H9 (cell line): Measurements from ENCODE around the gene TBC1D23. TPM values are rescaled to one million over a fixed set of nuclear protein-coding genes. Genes with fewer than 3 reads are reported as not detected.
"Not testable (repeated sequence)": the region's sequence is repeated elsewhere in the genome, so short reads cannot be mapped to it uniquely, and the experiment has no call there.

Experiments used
- DNase-seq: peaks from one replicate; pipeline ENCODE4 v3.0.0-alpha.2; 2017
- H2AFZ ChIP-seq: one replicate; pipeline ENCODE4 v1.6.1; 2013; ENCODE audit warnings: mild to moderate bottlenecking, low read length, control low read depth, moderate library complexity
- H2AK5ac ChIP-seq: 2 replicates; pipeline ENCODE4 v1.6.1; 2013; ENCODE audit warnings: low read length, control low read depth, mixed read lengths; ENCODE audit not compliant: insufficient read length
- H2BK120ac ChIP-seq: one replicate; pipeline ENCODE4 v1.6.1; 2013; ENCODE audit warnings: low read depth, mild to moderate bottlenecking, low read length, control low read depth, inconsistent platforms; ENCODE audit not compliant: poor library complexity, severe bottlenecking
- H2BK12ac ChIP-seq: 2 replicates; pipeline ENCODE4 v1.6.1; 2013; ENCODE audit warnings: low read length, control low read depth, mixed read lengths, low read depth; ENCODE audit not compliant: insufficient read length
- H2BK15ac ChIP-seq: 2 replicates; pipeline ENCODE4 v1.6.1; 2013; ENCODE audit warnings: low read depth, low read length, control low read depth
- H2BK20ac ChIP-seq: one replicate; pipeline ENCODE4 v1.6.1; 2013; ENCODE audit warnings: low read depth, mild to moderate bottlenecking, low read length, control low read depth, inconsistent platforms; ENCODE audit not compliant: poor library complexity, severe bottlenecking
- H2BK5ac ChIP-seq: 2 replicates; pipeline ENCODE4 v1.6.1; 2013; ENCODE audit warnings: low read length, control low read depth, mixed read lengths; ENCODE audit not compliant: insufficient read length
- H3K14ac ChIP-seq: 2 replicates; pipeline ENCODE4 v1.6.1; 2013; ENCODE audit warnings: low read length, control low read depth; ENCODE audit not compliant: insufficient read depth
- H3K18ac ChIP-seq: 2 replicates; pipeline ENCODE4 v1.6.1; 2013; ENCODE audit warnings: low read depth, mild to moderate bottlenecking, mixed read lengths, low read length, control low read depth; ENCODE audit not compliant: insufficient read length
- H3K23ac ChIP-seq: 2 replicates; pipeline ENCODE4 v1.6.1; 2013; ENCODE audit warnings: low read length, control low read depth, mixed read lengths, low read depth; ENCODE audit not compliant: insufficient read length
- H3K23me2 ChIP-seq: 2 replicates; pipeline ENCODE4 v1.6.1; 2013; ENCODE audit warnings: low read depth, mild to moderate bottlenecking, mixed read lengths, low read length, control low read depth; ENCODE audit not compliant: insufficient read length, poor library complexity, severe bottlenecking
- H3K27ac ChIP-seq: 2 replicates; pipeline ENCODE4 v1.5.1; 2013; ENCODE audit warnings: low read length, control low read depth, mixed read lengths, low read depth; ENCODE audit not compliant: insufficient read length
- H3K27me3 ChIP-seq: 2 replicates; pipeline ENCODE4 v1.6.1; 2013; ENCODE audit warnings: low read length, control low read depth, inconsistent platforms; ENCODE audit not compliant: insufficient read depth
- H3K4ac ChIP-seq: 2 replicates; pipeline ENCODE4 v1.6.1; 2013; ENCODE audit warnings: low read depth, mild to moderate bottlenecking, control low read depth, inconsistent platforms, low read length, moderate library complexity
- H3K4me1 ChIP-seq: 2 replicates; pipeline ENCODE4 v1.6.1; 2013; ENCODE audit warnings: low read length, control low read depth, inconsistent platforms; ENCODE audit not compliant: insufficient read depth
- H3K4me2 ChIP-seq: 2 replicates; pipeline ENCODE4 v1.6.1; 2013; ENCODE audit warnings: low read length, control low read depth, mixed read lengths; ENCODE audit not compliant: insufficient read length, insufficient read depth
- H3K56ac ChIP-seq: 2 replicates; pipeline ENCODE4 v1.6.1; 2013; ENCODE audit warnings: low read depth, mild to moderate bottlenecking, mixed read lengths, low read length, control low read depth; ENCODE audit not compliant: insufficient read length
- H3K79me1 ChIP-seq: 2 replicates; pipeline ENCODE4 v1.6.1; 2013; ENCODE audit warnings: low read depth, mild to moderate bottlenecking, moderate library complexity, low read length, control low read depth, inconsistent platforms; ENCODE audit not compliant: insufficient read depth, poor library complexity, severe bottlenecking
- H3K79me2 ChIP-seq: 2 replicates; pipeline ENCODE4 v1.6.1; 2013; ENCODE audit warnings: low read length, control low read depth, inconsistent platforms; ENCODE audit not compliant: insufficient read depth
- H3K9ac ChIP-seq: 2 replicates; pipeline ENCODE4 v1.6.1; 2013; ENCODE audit warnings: low read length, control low read depth, mixed read lengths; ENCODE audit not compliant: insufficient read length; ENCODE audit errors: extremely low read depth
- H3K9me3 ChIP-seq: one replicate; pipeline ENCODE4 v1.6.1; 2013; ENCODE audit warnings: low read depth, low read length, inconsistent platforms; ENCODE audit not compliant: control insufficient read depth
- H3T11ph ChIP-seq: one replicate; pipeline ENCODE4 v1.6.1; 2013; ENCODE audit warnings: mild to moderate bottlenecking, low read length, control low read depth, inconsistent platforms
- H4K20me1 ChIP-seq: one replicate; pipeline ENCODE4 v1.6.1; 2013; ENCODE audit not compliant: control insufficient read depth, insufficient read length, insufficient read depth
- H4K5ac ChIP-seq: 2 replicates; pipeline ENCODE4 v1.6.1; 2013; ENCODE audit warnings: low read depth, mild to moderate bottlenecking, mixed read lengths, low read length, control low read depth; ENCODE audit not compliant: insufficient read length
- H4K8ac ChIP-seq: replicated peaks from 2 replicates; pipeline ENCODE4 v1.6.1; 2013; ENCODE audit warnings: low read length, control low read depth, mixed read lengths, low read depth; ENCODE audit not compliant: insufficient read length
- H4K91ac ChIP-seq: 2 replicates; pipeline ENCODE4 v1.6.1; 2013; ENCODE audit warnings: low read depth, mild to moderate bottlenecking, moderate library complexity, mixed read lengths, low read length, control low read depth; ENCODE audit not compliant: insufficient read length
- H3K27ac Mint-ChIP-seq, 3 experiments: 2 replicates in 2 of 3; 3 replicates in 1 of 3; pipeline ENCODE4 v1.8.0; 2020 to 2021; ENCODE audit warnings: mixed read lengths in 3 of 3, mild to moderate bottlenecking in 1 of 3, moderate library complexity in 1 of 3
- H3K27me3 Mint-ChIP-seq: 2 replicates; pipeline ENCODE4 v1.8.0; 2021; ENCODE audit warnings: low read depth, mild to moderate bottlenecking, moderate library complexity, mixed read lengths
- H3K36me3 Mint-ChIP-seq, 3 experiments: 2 replicates in 2 of 3; 3 replicates in 1 of 3; pipeline ENCODE4 v1.8.0; 2020 to 2021; ENCODE audit warnings: low read depth in 3 of 3, mixed read lengths in 3 of 3; ENCODE audit not compliant: insufficient read depth in 1 of 3
- H3K4me1 Mint-ChIP-seq, 2 experiments: 2 replicates each; pipeline ENCODE4 v1.8.0; 2020; ENCODE audit warnings: mixed read lengths in 2 of 2
- H3K4me3 Mint-ChIP-seq, 2 experiments: 2 replicates in 1 of 2; 3 replicates in 1 of 2; pipeline ENCODE4 v1.8.0; 2020 to 2021; ENCODE audit warnings: mild to moderate bottlenecking in 2 of 2, mixed read lengths in 2 of 2, moderate library complexity in 1 of 2
- H3K9me3 Mint-ChIP-seq, 2 experiments: 2 replicates in 1 of 2; 3 replicates in 1 of 2; pipeline ENCODE4 v1.8.0; 2020; ENCODE audit warnings: mild to moderate bottlenecking in 2 of 2, mixed read lengths in 2 of 2, moderate library complexity in 1 of 2
- WGBS: extraction: QIAGEN DNeasy Blood & Tissue Kit; methylation state at CpG from one replicate; pipeline ENCODE4 v1.1.7; 2013; ENCODE audit warnings: missing lambda C conversion rate, low lambda C conversion rate, mixed read lengths; ENCODE audit not compliant: insufficient read length; ENCODE audit errors: extremely low coverage; 5-methylcytosine and 5-hydroxymethylcytosine counted together
- total RNA-seq: library from RNA; stranded (reverse); gene quantifications from 2 replicates; pipeline ENCODE4 v1.2.1, GENCODE V29; 2021
- TF ChIP-seq, protein P1 (sequence below): fragments of 200-600 bp; sonication (generic); conservative IDR thresholded peaks from 3 replicates; pipeline ENCODE4 v1.8.0; 2021; ENCODE audit warnings: antibody characterized with exemption, mild to moderate bottlenecking

The TBC1D23 gene
- total RNA-seq, 1 experiment from 2014 or later: 37.1 TPM

- no peak overlapping the region for H2BK15ac ChIP-seq
- H2BK12ac ChIP-seq: no peak overlapping the region
- no peak overlapping the region for H4K8ac ChIP-seq
- no peak overlapping the region for H3K4ac ChIP-seq
- no peak for DNase-seq
- no CpG with 5 or more reads among the region's 5 CpGs for WGBS
- H3K18ac ChIP-seq: no peak overlapping the region
- Mint-ChIP-seq H3K4me3 (no peak overlapping the region), H3K36me3 (peaks cover 12 to 43% (median 27%) of the 10 kb centered on the region in 3 experiments; a peak in 6 of 7 replicates), H3K9me3 (no peaks in the 10 kb centered on the region), H3K27ac (no peak overlapping the region), H3K4me1 (no peaks in the 10 kb centered on the region), H3K27me3 (no peaks in the 10 kb centered on the region)
- H3T11ph ChIP-seq: no peak overlapping the region
- no peak overlapping the region for H3K23ac ChIP-seq
- H3K9ac ChIP-seq: no peak overlapping the region
- H3K4me2 ChIP-seq: no peak overlapping the region
- H3K27me3 ChIP-seq: no peaks in the 10 kb centered on the region
- no peak overlapping the region for H3K56ac ChIP-seq
- no peak overlapping the region for H3K14ac ChIP-seq
- H2BK20ac ChIP-seq: no peak overlapping the region
- H2BK5ac ChIP-seq: no peak overlapping the region
- H3K79me1 ChIP-seq: no peaks in the 10 kb centered on the region
- no peak overlapping the region for H2AFZ ChIP-seq
- no peaks in the 10 kb centered on the region for H4K20me1 ChIP-seq
- no peak overlapping the region for H2BK120ac ChIP-seq
- TF ChIP-seq, protein P1, sequence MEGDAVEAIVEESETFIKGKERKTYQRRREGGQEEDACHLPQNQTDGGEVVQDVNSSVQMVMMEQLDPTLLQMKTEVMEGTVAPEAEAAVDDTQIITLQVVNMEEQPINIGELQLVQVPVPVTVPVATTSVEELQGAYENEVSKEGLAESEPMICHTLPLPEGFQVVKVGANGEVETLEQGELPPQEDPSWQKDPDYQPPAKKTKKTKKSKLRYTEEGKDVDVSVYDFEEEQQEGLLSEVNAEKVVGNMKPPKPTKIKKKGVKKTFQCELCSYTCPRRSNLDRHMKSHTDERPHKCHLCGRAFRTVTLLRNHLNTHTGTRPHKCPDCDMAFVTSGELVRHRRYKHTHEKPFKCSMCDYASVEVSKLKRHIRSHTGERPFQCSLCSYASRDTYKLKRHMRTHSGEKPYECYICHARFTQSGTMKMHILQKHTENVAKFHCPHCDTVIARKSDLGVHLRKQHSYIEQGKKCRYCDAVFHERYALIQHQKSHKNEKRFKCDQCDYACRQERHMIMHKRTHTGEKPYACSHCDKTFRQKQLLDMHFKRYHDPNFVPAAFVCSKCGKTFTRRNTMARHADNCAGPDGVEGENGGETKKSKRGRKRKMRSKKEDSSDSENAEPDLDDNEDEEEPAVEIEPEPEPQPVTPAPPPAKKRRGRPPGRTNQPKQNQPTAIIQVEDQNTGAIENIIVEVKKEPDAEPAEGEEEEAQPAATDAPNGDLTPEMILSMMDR: no peak
- no peaks in the 10 kb centered on the region for H3K9me3 ChIP-seq
- H3K27ac ChIP-seq: no peak overlapping the region
- H3K79me2 ChIP-seq: no peaks in the 10 kb centered on the region
- H4K5ac ChIP-seq: no peak overlapping the region
- H2AK5ac ChIP-seq: no peak overlapping the region
- H3K4me1 ChIP-seq: no peaks in the 10 kb centered on the region
- H4K91ac ChIP-seq: no peak overlapping the region
- no peaks in the 10 kb centered on the region for H3K23me2 ChIP-seq
These were observed 87.9 kb downstream of the TBC1D23 start for GRCh38 chr3:100348727-100349126.

GRCh38 chr3:100351770-100352169 is 91.0 kb downstream of the TBC1D23 start:
- H3T11ph ChIP-seq, H3K23me2 ChIP-seq, H3K27me3 ChIP-seq, H3K4me1 ChIP-seq, H3K18ac ChIP-seq, H3K9me3 Mint-ChIP-seq, H3K23ac ChIP-seq, H2AFZ ChIP-seq, H3K4me1 Mint-ChIP-seq, H4K91ac ChIP-seq, H4K20me1 ChIP-seq, H3K4me2 ChIP-seq, H4K8ac ChIP-seq, H2BK20ac ChIP-seq, H3K14ac ChIP-seq, H2BK12ac ChIP-seq, H3K56ac ChIP-seq, H3K4ac ChIP-seq, H2BK15ac ChIP-seq, H3K27ac Mint-ChIP-seq, DNase-seq, H3K79me1 ChIP-seq, H2AK5ac ChIP-seq, H3K27me3 Mint-ChIP-seq, H3K9me3 ChIP-seq, H2BK120ac ChIP-seq, H3K4me3 Mint-ChIP-seq, H4K5ac ChIP-seq, H3K79me2 ChIP-seq, H3K27ac ChIP-seq, H2BK5ac ChIP-seq, H3K9ac ChIP-seq: not testable (repeated sequence)
- WGBS: no CpG with 5 or more reads among the region's 2 CpGs
- peaks cover 12 to 49% (median 19%) of the 10 kb centered on the region in 3 experiments; a peak in 6 of 7 replicates for H3K36me3 Mint-ChIP-seq
